ENCODE measurements around the gene EGLN3.
A peak's percentile ranks its signal among the peaks of the same experiment; 100 is the strongest.
"Not testable (repeated sequence)": the region's sequence is repeated elsewhere in the genome, so short reads cannot be mapped to it uniquely, and the experiment has no call there.

The EGLN3 gene

GRCh38 chr14:33938131-33938949 is 12.5 kb downstream of the EGLN3 start:
- peak; percentile 44 for DNase-seq (ENCODE audit: low spot score)

GRCh38 chr14:33936391-33936790 is 14.5 kb downstream of the EGLN3 start:
- DNase-seq (ENCODE audit: low spot score) = no peak

GRCh38 chr14:33934938-33935337 is 15.9 kb downstream of the EGLN3 start:
- DNase-seq (ENCODE audit: low spot score) = no peak

- no peak for DNase-seq (ENCODE audit: low spot score)
Measured at GRCh38 chr14:33934043-33934750, 16.7 kb downstream of the EGLN3 start.

GRCh38 chr14:33933386-33933933 is 17.4 kb downstream of the EGLN3 start:
- DNase-seq (ENCODE audit: low spot score) = no peak

- peak; percentile 23 for DNase-seq (ENCODE audit: low spot score)
Measured at GRCh38 chr14:33932576-33933345, 18.1 kb downstream of the EGLN3 start.

GRCh38 chr14:33932033-33932432 is 18.8 kb downstream of the EGLN3 start:
- no peak for DNase-seq (ENCODE audit: low spot score)

- no peak for DNase-seq (ENCODE audit: low spot score)
Measured at GRCh38 chr14:33931461-33931860, 19.4 kb downstream of the EGLN3 start.

GRCh38 chr14:33930439-33930838 is 20.4 kb downstream of the EGLN3 start:
- no peak for DNase-seq (ENCODE audit: low spot score)

GRCh38 chr14:33929799-33930408 is 21.0 kb downstream of the EGLN3 start:
- no peak for DNase-seq (ENCODE audit: low spot score)

GRCh38 chr14:33928895-33929294 is 22.0 kb downstream of the EGLN3 start:
- no peak for DNase-seq (ENCODE audit: low spot score)

- no peak for DNase-seq (ENCODE audit: low spot score)
Measured at GRCh38 chr14:33927944-33928343, 22.9 kb downstream of the EGLN3 start.

GRCh38 chr14:33926967-33927366 is 23.9 kb downstream of the EGLN3 start:
- DNase-seq (ENCODE audit: low spot score) = not testable (repeated sequence)

GRCh38 chr14:33925946-33926345 is 24.9 kb downstream of the EGLN3 start:
- no peak for DNase-seq (ENCODE audit: low spot score)

GRCh38 chr14:33925235-33925634 is 25.6 kb downstream of the EGLN3 start:
- DNase-seq (ENCODE audit: low spot score) = peak; percentile 20

GRCh38 chr14:33924566-33925100 is 26.2 kb downstream of the EGLN3 start:
- no peak for DNase-seq (ENCODE audit: low spot score)

- no peak for DNase-seq (ENCODE audit: low spot score)
Measured at GRCh38 chr14:33922125-33922524, 28.7 kb downstream of the EGLN3 start.

- no peak for DNase-seq (ENCODE audit: low spot score)
Measured at GRCh38 chr14:33918256-33918655, 32.6 kb downstream of the EGLN3 start.

GRCh38 chr14:33917661-33918060 is 33.2 kb downstream of the EGLN3 start:
- no peak for DNase-seq (ENCODE audit: low spot score)

- DNase-seq (ENCODE audit: low spot score) = no peak
Measured at GRCh38 chr14:33916663-33917565, 34.0 kb downstream of the EGLN3 start.
